Ascending aorta (tissue), 2 donors: ENCODE data around the gene PPP1CA. TPM values are rescaled to one million over a fixed set of nuclear protein-coding genes. Genes with fewer than 3 reads are reported as not detected.
A peak's percentile ranks its signal among the peaks of the same experiment; 100 is the strongest.

Experiments used
- DNase-seq, 2 donors: peaks; one replicate each; pipeline ENCODE4 v3.0.0-alpha.2; 2019; ENCODE audit warnings: low spot score in 2 of 2
- H3K27ac ChIP-seq, 2 donors: fragments of 200-600 bp; sonication (generic); one replicate each; pipeline ENCODE4 v1.5.1; 2016 to 2017; ENCODE audit warnings: mild to moderate bottlenecking in 1 of 2
- H3K27me3 ChIP-seq: fragments of 200-600 bp; sonication (generic); one replicate; pipeline ENCODE4 v1.5.1; 2017
- H3K36me3 ChIP-seq, 2 donors: fragments of 200-600 bp; sonication (generic); one replicate each; pipeline ENCODE4 v1.5.1; 2016
- H3K4me1 ChIP-seq, 2 donors: fragments of 200-600 bp; sonication (generic); one replicate each; pipeline ENCODE4 v1.5.1; 2016 to 2017; ENCODE audit warnings: mild to moderate bottlenecking in 1 of 2
- H3K4me3 ChIP-seq, 2 donors: fragments of 200-600 bp; sonication (generic); one replicate each; pipeline ENCODE4 v1.5.1; 2016 to 2017; ENCODE audit warnings: mild to moderate bottlenecking in 1 of 2
- H3K9me3 ChIP-seq, 2 donors: fragments of 200-600 bp; sonication (generic); one replicate each; pipeline ENCODE4 v1.5.1; 2016
- intact Hi-C: fragments of 100-400 bp; cut with DNase I; formaldehyde crosslinking; loops from one replicate; pipeline ENCODE4 v1.15.1; 2023
- total RNA-seq: library from RNA; depleted of rRNA; stranded (reverse); fragments of >200 nt; gene quantifications from one replicate; pipeline ENCODE4 v1.1.0, GENCODE V29; 2016
- TF ChIP-seq, protein P1 (sequence below), 3 experiments: fragments of 200-600 bp in 2 of 3; fragments of 450-650 bp in 1 of 3; sonication (generic) in 2 of 3; IDR thresholded peaks; one replicate each; pipeline ENCODE4 v1.5.1; 2016 to 2019; ENCODE audit warnings: antibody characterized with exemption in 3 of 3, mild to moderate bottlenecking in 1 of 3, moderate library complexity in 1 of 3

Gene PPP1CA
- total RNA-seq, 1 donor from 2014 or later: 113 TPM

DNA sequence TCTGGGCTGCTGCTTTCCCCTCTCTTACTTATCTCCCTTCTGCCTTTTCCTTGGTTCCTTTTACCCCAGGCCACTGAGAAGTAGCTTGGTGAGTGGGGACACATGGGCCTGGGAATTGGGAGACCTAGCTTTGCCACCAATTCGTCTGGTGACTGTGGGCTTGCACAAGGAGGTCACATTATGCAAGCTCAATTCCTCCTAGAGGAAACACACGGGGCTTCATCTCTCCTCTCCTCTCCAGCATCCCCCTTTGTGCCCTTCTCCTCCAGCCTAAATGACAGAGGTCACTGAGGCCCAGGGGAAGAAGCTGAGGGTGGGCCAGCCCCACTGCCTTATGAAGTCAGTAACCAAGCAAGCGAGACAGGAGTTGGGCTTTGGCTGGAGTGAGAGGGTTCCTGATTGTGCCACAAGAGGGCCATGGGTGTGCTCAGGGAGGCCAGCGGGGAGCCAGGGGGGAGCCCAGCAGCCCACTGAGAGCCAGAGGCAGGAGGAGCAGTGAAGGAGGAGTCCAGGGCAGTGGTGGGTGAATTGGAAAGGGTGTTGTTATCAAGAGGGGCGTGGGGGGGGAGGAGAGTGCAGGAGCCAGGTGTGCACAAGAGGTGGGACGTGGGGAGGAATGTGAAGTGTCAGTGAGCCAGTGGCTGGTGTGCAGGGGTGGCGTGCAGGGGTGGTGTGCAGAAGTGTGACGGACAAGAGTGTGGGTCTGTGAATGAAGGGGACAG is 30.3 kb downstream of the PPP1CA start:
- TF ChIP-seq, protein P1, sequence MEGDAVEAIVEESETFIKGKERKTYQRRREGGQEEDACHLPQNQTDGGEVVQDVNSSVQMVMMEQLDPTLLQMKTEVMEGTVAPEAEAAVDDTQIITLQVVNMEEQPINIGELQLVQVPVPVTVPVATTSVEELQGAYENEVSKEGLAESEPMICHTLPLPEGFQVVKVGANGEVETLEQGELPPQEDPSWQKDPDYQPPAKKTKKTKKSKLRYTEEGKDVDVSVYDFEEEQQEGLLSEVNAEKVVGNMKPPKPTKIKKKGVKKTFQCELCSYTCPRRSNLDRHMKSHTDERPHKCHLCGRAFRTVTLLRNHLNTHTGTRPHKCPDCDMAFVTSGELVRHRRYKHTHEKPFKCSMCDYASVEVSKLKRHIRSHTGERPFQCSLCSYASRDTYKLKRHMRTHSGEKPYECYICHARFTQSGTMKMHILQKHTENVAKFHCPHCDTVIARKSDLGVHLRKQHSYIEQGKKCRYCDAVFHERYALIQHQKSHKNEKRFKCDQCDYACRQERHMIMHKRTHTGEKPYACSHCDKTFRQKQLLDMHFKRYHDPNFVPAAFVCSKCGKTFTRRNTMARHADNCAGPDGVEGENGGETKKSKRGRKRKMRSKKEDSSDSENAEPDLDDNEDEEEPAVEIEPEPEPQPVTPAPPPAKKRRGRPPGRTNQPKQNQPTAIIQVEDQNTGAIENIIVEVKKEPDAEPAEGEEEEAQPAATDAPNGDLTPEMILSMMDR (IDR thresholded peaks at IDR 0.05): peak; percentile 44 to 58 (median 54)
- Histone ChIP-seq H3K27ac (peak overlapping the region; percentile 97 to 98), H3K4me1 (peaks cover 4 to 46% of the 10 kb centered on the region in 2 donors), H3K4me3 (peak overlapping the region; percentile 97), H3K27me3 (no peaks in the 10 kb centered on the region), H3K9me3 (no peaks in the 10 kb centered on the region), H3K36me3 (no peaks in the 10 kb centered on the region)
- DNase-seq: peak in 1 of 2 donors; percentile 79
- intact Hi-C loops: no loop called here

DNA sequence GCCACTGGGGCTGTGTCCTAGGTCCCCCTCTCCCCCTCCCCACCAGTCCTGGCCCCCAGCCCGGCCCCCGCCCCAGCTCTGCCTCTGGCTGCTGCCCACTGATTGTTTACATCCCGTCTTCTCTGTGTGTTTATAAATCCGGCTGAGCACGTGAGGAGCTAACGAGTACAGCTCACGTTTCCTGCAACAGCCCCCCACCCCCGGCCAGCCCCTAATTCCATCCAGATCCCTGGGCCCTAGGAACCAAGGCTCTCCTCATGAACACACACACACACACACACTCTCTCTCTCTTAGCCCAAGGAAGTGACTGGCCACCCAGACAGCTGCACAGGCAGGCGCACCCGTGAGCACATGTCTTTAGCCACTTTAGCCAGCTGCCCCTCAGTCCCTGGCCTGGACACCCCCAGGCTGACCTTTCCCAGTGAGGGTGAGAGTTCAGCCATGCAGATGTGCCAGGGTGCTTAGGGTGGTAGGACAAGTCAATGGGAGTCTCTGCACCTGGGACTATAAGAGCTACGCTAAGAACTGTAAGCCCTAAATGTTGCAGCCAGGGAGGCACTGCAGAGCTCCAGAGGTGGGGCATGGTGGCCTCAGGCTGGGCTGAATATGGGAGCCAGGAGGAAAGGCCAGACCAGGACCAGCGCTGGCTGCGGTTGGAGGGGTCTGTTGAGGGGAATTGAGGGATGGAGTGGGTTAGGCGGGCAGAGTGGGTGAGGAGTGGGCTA is 31.1 kb downstream of the PPP1CA start:
- peaks cover 4 to 44% of the 10 kb centered on the region in 2 donors for H3K4me1 ChIP-seq
- intact Hi-C loops: no loop called here

DNA sequence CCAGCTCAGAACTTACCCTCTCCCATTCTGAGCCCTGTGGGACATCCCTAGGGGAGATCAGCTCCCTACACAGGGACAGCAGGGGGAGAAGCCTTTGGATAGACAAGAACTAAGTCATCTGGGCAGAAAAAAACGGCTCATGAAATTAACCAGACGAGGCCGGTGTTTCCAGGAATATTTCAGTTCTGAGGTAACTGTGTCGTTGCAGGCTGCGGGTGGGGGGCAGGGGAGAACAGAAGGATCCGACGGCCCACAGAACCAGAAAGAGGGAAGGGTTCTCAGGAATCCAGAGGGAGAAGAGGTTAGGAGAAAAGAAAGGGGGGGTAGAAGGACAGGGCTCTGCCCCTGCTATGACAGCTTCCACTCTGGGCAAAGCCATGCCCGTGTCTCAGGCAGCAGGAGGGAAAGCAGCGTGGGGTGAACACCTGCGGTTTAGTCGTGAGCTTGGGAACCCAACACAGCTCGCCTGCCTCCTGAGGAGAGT is 31.8 kb downstream of the PPP1CA start:
- Histone ChIP-seq H3K27me3 (no peaks in the 10 kb centered on the region), H3K27ac (peak overlapping the region; percentile 27 to 44), H3K36me3 (peaks cover 5 to 8% of the 10 kb centered on the region in 2 donors), H3K4me1 (peaks cover 4 to 40% of the 10 kb centered on the region in 2 donors), H3K9me3 (no peaks in the 10 kb centered on the region), H3K4me3 (no peak overlapping the region)
- intact Hi-C loops: no loop called here
- no peak for DNase-seq
- TF ChIP-seq, protein P1 (IDR thresholded peaks at IDR 0.05): no peak

More for the DNA sequence above, 31.1 kb downstream of the PPP1CA start:
- no peaks in the 10 kb centered on the region for H3K27me3 ChIP-seq
- TF ChIP-seq, protein P1 (IDR thresholded peaks at IDR 0.05): no peak
- no peak for DNase-seq
- no peaks in the 10 kb centered on the region for H3K9me3 ChIP-seq
- no peak overlapping the region for H3K4me3 ChIP-seq
- peaks cover 0 to 3% of the 10 kb centered on the region in 2 donors for H3K36me3 ChIP-seq
- H3K27ac ChIP-seq: peak overlapping the region; percentile 97 to 98

DNA sequence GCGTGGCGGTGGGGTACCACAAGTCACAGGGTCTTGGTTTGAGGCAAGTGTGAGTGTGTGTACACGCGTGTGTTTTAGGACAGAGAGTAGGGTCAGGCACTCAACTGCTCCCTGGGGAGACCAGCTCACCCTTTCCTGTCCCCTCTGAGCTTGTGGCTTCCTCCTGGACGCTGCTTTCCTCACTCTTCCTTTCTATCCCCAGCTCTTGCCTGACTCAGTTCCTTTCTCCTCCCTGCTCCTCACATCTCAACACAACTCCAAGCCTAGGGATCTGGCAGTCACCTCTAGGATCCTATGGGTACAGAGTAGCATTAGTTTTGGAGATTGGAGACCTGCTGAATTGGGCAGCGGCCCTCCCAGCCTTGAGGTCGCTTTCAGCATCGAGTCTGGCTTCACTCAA is 32.4 kb downstream of the PPP1CA start:
- no peaks in the 10 kb centered on the region for H3K9me3 ChIP-seq
- no peak overlapping the region for H3K4me3 ChIP-seq
- intact Hi-C loops: no loop called here
- TF ChIP-seq, protein P1 (IDR thresholded peaks at IDR 0.05): no peak
- no peak for DNase-seq
- no peaks in the 10 kb centered on the region for H3K27me3 ChIP-seq
- H3K27ac ChIP-seq: peak overlapping the region in 1 of 2 donors; percentile 44
- peaks cover 4 to 34% of the 10 kb centered on the region in 2 donors for H3K4me1 ChIP-seq
- peaks cover 7 to 11% of the 10 kb centered on the region in 2 donors for H3K36me3 ChIP-seq

DNA sequence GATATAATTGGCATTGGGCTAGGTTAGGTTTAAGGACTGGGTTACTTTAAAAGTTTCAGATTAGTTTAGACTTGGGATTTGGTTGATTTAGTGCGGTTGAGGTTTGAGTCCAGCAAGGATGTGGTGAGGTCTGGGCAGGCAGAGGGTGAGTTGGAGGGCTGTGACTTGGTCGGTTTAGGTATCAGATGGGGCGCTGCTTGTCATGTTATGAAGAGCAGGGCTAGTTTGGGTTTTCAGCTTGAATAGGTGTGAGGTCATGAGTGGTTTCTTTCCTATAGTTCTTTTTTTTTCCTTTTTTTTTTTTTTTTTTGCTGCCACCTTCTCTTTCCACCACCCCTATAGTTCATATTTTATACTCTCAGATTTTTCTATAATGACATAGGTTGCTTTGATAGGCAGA is 33.0 kb downstream of the PPP1CA start:
- Histone ChIP-seq H3K27ac (no peak overlapping the region), H3K27me3 (no peaks in the 10 kb centered on the region), H3K4me1 (peaks cover 4 to 34% of the 10 kb centered on the region in 2 donors), H3K4me3 (no peak overlapping the region), H3K9me3 (no peaks in the 10 kb centered on the region), H3K36me3 (peaks cover 7 to 11% of the 10 kb centered on the region in 2 donors)
- TF ChIP-seq, protein P1 (IDR thresholded peaks at IDR 0.05): no peak
- DNase-seq: no peak
- intact Hi-C loops: no loop called here
